ENCODE measurements around the gene ITPR2.

ITPR2 gene

DNA sequence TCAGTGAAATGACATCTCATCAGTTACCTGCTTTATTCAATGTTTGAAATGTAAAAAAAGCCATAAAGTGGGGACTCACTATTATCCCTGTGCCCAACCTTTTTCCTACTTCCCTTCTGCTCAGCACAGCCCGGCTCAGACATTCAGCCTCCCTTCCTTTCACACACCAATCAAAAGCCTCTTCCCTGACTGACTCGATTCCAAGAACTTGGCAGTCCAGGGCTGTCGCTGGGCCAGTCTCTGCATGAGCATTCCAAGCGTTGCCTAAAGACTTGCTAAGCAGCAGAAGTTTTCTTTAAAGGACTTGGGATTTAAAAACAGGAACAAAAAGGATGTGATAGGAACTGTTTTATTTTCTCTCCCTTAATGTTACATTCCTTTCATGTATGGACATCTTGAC, 22.7 kb downstream of the ITPR2 start:
- TF ChIP-seq, protein P1, sequence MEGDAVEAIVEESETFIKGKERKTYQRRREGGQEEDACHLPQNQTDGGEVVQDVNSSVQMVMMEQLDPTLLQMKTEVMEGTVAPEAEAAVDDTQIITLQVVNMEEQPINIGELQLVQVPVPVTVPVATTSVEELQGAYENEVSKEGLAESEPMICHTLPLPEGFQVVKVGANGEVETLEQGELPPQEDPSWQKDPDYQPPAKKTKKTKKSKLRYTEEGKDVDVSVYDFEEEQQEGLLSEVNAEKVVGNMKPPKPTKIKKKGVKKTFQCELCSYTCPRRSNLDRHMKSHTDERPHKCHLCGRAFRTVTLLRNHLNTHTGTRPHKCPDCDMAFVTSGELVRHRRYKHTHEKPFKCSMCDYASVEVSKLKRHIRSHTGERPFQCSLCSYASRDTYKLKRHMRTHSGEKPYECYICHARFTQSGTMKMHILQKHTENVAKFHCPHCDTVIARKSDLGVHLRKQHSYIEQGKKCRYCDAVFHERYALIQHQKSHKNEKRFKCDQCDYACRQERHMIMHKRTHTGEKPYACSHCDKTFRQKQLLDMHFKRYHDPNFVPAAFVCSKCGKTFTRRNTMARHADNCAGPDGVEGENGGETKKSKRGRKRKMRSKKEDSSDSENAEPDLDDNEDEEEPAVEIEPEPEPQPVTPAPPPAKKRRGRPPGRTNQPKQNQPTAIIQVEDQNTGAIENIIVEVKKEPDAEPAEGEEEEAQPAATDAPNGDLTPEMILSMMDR (conservative IDR thresholded peaks at IDR 0.05; ENCODE audit: control insufficient read depth, insufficient read depth, low read depth, low read length) = no peak
- no peak overlapping the region for H3K4me3 ChIP-seq (ENCODE audit: control insufficient read depth, low read depth, low read length)
- DNase-seq (ENCODE audit: low read depth) = peak; percentile 76

DNA sequence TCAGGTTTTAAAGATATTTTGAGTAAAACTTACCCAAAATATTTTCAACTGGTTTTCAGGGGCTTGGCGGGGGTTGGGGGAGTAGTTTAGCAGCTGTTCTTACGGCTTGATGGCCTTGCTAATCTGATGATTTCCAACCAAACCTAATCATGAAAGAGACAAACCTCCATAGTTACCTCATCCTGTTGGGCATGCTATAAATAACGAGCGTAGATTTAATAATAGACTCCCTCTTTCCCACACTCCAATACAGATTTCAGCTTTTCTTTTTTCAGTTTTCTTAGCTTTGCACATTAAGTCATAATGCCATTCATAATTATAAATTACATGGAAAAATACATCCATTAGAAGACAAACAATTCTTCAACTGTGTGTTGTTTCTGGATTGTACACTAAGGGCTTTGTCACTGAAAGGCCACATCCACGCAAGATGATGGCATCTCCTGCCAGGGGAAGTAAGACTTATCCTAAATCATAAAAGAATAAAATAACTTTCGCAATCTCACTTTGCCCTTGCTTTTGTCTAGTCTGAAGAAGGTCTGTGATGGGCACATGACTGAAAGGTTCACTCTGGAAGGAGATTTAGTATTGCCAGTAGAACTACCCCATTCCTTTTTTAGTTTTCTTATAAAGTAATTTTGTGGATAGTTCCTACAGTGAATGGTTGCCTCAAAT, 23.2 kb downstream of the ITPR2 start:
- TF ChIP-seq, protein P1 (conservative IDR thresholded peaks at IDR 0.05; ENCODE audit: control insufficient read depth, insufficient read depth, low read depth, low read length) = no peak
- H3K4me3 ChIP-seq (ENCODE audit: control insufficient read depth, low read depth, low read length) = no peak overlapping the region
- no peak for DNase-seq (ENCODE audit: low read depth)

DNA sequence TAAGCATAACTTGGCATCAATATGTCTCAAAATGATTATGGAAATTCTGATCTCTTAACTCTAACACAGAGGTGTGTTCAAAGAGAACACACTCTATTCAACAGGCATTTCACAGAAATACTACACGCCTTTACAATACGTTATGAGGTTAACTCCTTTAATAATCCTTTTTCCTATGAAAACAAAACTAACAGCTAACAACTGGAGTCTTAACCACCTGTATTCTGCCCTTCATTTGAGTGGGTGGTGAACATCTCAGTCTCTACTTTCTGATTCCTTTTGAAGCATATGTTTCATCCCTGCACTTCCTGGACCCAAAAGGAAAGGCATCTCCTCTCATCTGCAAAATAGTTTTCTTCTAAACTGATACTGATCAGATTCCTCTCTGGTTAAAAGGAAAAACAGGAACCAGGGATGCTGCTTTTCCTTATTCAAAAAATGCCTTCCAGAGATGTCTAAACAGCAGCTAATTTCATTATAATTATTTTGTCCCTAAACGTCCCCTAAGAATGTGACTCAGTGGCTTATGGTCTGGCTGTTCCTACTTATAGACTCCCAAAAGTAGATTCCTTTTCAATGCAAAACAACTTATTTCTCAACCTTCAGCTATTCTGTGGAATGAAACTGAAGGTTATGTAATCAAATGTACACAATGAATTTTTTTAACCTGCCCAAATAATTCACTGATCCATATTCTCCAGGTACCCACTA, 24.1 kb downstream of the ITPR2 start:
- TF ChIP-seq, protein P1 (conservative IDR thresholded peaks at IDR 0.05; ENCODE audit: control insufficient read depth, insufficient read depth, low read depth, low read length) = no peak
- H3K4me3 ChIP-seq (ENCODE audit: control insufficient read depth, low read depth, low read length) = no peak overlapping the region
- DNase-seq (ENCODE audit: low read depth) = no peak

DNA sequence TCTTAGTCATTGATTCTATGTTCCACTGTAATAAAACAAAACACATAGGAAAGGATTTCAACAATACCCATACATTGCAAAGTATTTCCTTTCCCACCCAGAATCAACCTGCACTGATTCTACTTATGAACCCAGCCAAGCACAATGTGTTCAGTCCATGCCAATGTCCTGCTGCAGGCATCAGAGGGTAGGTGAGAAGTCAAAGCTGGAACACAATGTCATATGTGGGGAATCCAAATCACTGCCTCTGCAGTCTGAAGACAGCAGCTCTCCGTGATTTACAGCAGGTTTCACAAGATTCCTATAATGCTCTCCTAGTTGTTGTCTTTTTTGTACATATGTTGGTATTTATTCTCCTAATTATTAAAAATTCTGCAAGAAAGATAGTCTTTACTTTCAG, 25.7 kb downstream of the ITPR2 start:
- DNase-seq (ENCODE audit: low read depth) = no peak
- H3K4me3 ChIP-seq (ENCODE audit: control insufficient read depth, low read depth, low read length) = no peak overlapping the region
- TF ChIP-seq, protein P1 (conservative IDR thresholded peaks at IDR 0.05; ENCODE audit: control insufficient read depth, insufficient read depth, low read depth, low read length) = no peak

DNA sequence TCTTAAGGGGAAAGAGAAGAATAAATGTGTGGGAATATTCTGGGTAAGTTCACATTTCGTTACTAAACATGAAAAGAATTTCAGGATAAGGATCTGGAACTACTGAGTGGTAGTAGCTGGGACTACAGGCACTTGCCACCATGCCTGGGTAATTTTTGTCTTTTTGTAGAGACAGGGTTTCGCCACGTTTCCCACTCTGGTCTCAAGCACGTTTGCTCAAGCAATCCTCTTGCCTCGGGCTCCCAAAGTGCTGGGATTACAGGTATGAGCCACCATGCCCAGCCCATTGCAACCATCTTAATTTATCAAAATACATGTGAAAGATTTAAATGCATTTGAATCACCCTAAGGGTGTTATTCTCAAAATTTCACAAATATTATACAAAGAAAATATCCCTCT, 26.4 kb downstream of the ITPR2 start:
- no peak overlapping the region for H3K4me3 ChIP-seq (ENCODE audit: control insufficient read depth, low read depth, low read length)
- no peak for DNase-seq (ENCODE audit: low read depth)
- TF ChIP-seq, protein P1 (conservative IDR thresholded peaks at IDR 0.05; ENCODE audit: control insufficient read depth, insufficient read depth, low read depth, low read length) = no peak

DNA sequence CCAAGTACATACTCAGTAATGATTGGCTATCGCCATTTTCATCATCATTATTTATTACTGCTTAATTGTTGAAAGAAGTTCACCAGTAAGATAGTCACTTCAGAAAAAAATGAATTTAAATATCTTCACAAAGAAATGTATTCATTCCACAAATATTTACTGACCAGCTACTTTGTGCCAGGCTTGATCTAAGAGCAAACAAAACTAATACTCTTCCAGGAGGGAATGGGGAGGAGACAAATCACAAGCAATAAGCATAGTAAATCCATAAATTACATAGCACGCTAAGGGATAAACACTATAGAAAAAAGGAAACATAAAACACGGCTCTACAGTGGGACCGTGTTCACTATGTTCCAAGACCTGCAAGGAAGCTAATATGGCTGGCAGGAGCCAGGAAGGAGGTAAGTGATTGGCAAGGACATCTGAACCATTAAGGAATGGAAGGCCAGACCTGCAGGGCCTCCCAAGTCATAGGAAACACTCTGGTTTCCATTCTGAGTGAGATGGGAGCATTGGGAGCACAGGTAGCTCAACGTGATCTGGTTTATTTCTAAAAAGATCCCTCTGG, 27.5 kb downstream of the ITPR2 start:
- DNase-seq (ENCODE audit: low read depth) = no peak
- no peak overlapping the region for H3K4me3 ChIP-seq (ENCODE audit: control insufficient read depth, low read depth, low read length)
- TF ChIP-seq, protein P1 (conservative IDR thresholded peaks at IDR 0.05; ENCODE audit: control insufficient read depth, insufficient read depth, low read depth, low read length) = no peak

Data from fibroblast of mammary gland (primary cell).